GM12891 (cell line): ENCODE measurements around the gene FSCN2.

Experiments used
- DNase-seq: peaks from one replicate; pipeline ENCODE4 v3.0.0; 2011; ENCODE audit warnings: low spot score; ENCODE audit not compliant: insufficient read length
- FAIRE-seq: peaks from 2 replicates; lab custom pipeline; 2011; peaks lifted over from hg19 to GRCh38; lab: Jason Lieb, UNC
- PAX5 ChIP-seq: IDR thresholded peaks from 2 replicates; pipeline ENCODE4 v1.6.1; 2011; ENCODE audit warnings: low read length, moderate library complexity, mild to moderate bottlenecking; ENCODE audit not compliant: insufficient read depth, severe bottlenecking
- POLR2A ChIP-seq: IDR thresholded peaks from 2 replicates; pipeline ENCODE4 v1.6.1; 2011; ENCODE audit warnings: low read depth, low read length, control low read depth
- POLR2AphosphoS5 ChIP-seq: IDR thresholded peaks from 2 replicates; pipeline ENCODE4 v1.6.1; 2011; ENCODE audit warnings: low read depth, low read length, control low read depth
- POU2F2 ChIP-seq: IDR thresholded peaks from 2 replicates; pipeline ENCODE4 v1.6.1; 2011; ENCODE audit warnings: low read depth, mild to moderate bottlenecking, control low read depth, low read length, moderate library complexity
- SPI1 ChIP-seq: IDR thresholded peaks from 2 replicates; pipeline ENCODE4 v1.6.1; 2011; ENCODE audit warnings: low read depth, low read length, control low read depth
- TAF1 ChIP-seq: IDR thresholded peaks from 2 replicates; pipeline ENCODE4 v1.6.1; 2011; ENCODE audit warnings: low read depth, low read length, control low read depth

FSCN2 gene

GRCh38 chr17:81535007-81535328 is 6.8 kb downstream of the FSCN2 start:
- no peak for DNase-seq
- no peak for FAIRE-seq
- TF ChIP-seq POLR2A (peak; percentile 21; the same call in 1 of the 2 replicates), PAX5 (no peak), SPI1 (no peak), TAF1 (no peak), POU2F2 (no peak), POLR2AphosphoS5 (no peak)

DNA sequence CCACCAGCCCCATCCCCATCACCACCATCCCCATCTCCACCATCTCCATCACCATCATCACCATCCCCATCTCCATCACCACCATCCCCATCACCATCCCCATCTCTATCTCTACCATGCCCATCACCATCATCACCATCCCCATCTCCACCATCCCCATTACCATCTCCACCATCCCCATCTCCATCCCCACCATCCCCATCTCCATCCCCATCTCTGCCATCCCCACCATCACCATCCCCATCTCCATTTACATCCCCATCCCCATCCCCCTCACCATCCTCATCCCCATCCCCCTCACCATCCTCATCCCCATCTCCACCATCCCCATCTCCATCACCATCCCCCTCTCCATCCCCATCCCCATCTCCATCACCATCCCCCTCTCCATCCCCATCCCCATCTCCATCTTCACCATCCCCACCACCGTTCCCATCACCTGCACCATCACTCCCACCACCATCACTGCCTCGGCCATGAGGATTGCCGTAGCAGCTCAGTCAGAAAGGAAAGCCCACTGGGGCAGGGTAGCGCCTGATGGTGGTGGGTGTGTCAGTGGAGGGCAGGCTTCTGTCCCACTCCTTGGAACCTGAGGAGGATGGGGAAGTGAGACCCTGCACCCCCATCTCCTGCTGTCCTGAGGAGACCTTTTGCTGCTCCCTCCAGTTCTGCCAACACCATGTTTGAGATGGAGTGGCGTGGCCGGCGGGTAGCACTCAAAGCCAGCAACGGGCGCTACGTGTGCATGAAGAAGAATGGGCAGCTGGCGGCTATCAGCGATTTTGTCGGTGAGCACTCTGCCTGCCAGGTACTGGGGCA is 7.5 kb downstream of the FSCN2 start:
- no peak for FAIRE-seq
- no peak for TF ChIP-seq POU2F2
- no peak for TF ChIP-seq POLR2A
- no peak for TF ChIP-seq SPI1
- TF ChIP-seq PAX5, result no peak
- TF ChIP-seq TAF1, result no peak
- no peak for TF ChIP-seq POLR2AphosphoS5
- no peak for DNase-seq

DNA sequence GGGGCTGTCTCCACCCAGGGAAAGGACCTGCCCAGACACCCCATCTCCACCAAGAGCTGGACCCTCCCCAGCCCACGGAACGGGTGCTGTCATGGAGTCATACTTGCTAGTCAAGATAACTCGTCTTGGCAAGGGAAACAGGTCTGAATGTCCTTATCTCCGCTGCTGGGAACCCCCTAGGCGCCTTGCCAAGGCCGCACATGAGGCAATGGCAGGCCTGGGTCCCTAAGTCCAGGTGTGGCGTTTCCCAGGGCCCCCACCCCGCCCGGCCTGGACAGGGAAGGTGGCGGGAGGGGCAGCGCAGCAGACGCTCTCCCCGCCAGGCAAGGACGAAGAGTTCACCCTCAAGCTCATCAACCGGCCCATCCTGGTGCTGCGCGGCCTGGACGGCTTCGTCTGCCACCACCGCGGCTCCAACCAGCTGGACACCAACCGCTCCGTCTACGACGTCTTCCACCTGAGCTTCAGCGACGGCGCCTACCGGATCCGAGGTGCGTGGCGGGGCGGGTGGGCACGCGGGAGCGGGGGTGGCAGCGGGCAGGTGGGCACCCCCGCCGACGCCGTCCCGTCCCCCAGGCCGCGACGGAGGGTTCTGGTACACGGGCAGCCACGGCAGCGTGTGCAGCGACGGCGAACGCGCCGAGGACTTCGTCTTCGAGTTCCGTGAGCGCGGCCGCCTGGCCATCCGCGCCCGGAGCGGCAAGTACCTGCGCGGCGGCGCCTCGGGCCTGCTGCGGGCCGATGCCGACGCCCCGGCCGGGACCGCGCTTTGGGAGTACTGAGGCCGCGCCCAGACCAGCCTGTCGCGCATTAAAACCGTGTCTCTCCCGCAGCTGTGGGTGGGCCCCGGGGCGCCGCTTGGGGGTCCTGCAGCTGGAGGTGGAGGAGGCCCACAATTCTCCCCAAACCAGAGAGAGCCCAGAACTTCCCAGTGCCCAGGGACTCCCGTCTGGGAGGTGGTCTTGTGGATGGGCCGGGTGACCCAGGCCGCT is 8.4 kb downstream of the FSCN2 start:
- TF ChIP-seq SPI1, result no peak
- no peak for TF ChIP-seq POLR2AphosphoS5
- TF ChIP-seq TAF1, result no peak
- no peak for TF ChIP-seq POU2F2
- TF ChIP-seq PAX5, result no peak
- TF ChIP-seq POLR2A, result no peak

GRCh38 chr17:81537343-81537855 is 9.2 kb downstream of the FSCN2 start:
- no peak for DNase-seq
- FAIRE-seq, result peak; percentile 87
- no peak; the same call in 1 of the 2 replicates for TF ChIP-seq POU2F2
- TF ChIP-seq TAF1, result no peak
- TF ChIP-seq SPI1, result no peak
- TF ChIP-seq POLR2AphosphoS5, result peak; percentile 12; the same call in 1 of the 2 replicates
- TF ChIP-seq POLR2A, result no peak
- TF ChIP-seq PAX5, result peak; percentile 41

More for the DNA sequence above, 8.4 kb downstream of the FSCN2 start:
- DNase-seq (no peak), FAIRE-seq (no peak)

DNA sequence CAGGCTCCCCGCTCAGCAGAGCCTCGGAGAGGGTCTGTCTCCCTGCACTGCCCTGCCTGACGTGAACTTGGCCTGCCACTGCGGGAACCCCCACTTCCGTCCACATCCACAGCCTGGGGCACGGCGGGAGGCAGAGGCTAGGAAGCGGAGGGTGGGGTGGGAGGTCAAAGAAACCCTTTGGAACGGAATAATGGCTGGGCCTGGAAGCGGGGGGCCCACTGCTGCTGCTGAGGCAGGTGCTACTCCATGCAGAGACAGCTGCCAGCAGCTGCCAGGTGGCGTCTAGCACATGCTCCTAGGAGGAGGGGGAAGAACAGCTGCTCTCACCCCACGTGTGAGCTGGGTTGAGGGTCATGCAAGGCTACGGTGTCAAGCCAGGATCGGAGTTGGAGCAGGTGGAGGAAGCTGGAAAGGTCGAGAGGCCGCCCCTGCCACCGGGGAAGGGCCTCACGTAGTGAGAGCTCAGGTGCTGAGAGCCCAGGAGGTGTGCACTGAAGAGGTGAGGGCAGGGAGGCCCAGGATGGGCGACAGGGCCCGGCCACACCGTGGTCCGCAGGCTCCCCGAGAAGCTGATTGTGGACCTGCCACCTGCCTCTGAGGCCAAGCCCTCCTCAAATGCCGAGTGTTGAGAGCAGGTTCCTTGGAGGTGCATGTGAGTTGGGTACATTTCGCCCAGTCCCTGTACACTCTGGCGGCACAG is 9.8 kb downstream of the FSCN2 start:
- TF ChIP-seq POLR2AphosphoS5 (0 out of 2 replicates have a peak, but pooled peaks have one; percentile 7), PAX5 (no peak)
- FAIRE-seq, result no peak
- DNase-seq, result no peak

DNA sequence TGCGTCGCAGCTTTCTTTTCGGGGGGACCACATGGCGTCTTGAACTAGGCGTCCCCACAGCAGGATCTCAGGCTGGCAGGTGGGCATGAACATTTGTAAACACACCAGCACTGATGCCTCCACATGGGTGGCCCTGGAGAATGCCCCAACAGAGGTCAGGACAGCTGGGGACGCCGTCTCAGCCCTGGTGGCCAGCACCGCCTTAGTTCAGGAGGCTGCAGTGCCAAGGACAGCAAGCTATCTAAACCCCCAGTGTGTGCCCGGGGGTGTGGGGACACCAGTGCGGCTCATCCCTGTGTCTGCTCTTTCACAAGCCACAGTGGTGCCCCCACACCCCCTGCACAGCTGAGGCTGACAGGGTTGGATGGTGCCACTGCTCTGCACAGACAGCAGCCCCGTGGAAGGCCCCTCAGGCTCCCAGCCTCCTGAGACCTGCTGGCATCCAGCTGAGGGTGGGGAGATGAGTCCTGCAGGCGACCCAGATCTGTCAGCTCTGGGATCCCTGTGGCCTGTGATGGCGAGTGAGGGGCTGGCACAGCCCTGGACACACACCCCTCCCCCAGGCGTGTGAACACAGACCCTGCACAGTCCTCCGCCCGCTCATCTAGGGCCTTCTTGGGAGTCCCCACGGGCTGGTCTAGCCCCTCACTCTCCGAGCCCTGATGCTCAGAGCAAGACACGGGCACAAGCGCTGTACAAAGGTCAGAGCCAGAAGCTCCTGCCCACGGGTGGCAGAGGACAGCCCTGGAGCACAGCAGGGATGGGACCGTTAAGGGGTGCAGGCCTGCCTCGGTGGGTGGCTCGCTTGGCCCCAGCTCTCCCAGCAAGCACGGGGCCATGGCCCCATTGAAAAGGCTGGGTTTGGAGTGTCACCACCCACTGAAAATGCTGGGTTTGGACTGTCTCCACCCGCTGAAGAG is 10.7 kb downstream of the FSCN2 start:
- no peak for DNase-seq
- no peak for FAIRE-seq
- no peak; the same call in 1 of the 2 replicates for TF ChIP-seq POLR2AphosphoS5
- TF ChIP-seq POLR2A, result no peak
- no peak for TF ChIP-seq PAX5
- no peak for TF ChIP-seq TAF1
- no peak for TF ChIP-seq SPI1
- no peak for TF ChIP-seq POU2F2

GRCh38 chr17:81539571-81539900 is 11.4 kb downstream of the FSCN2 start:
- DNase-seq, result no peak
- no peak for FAIRE-seq
- no peak for TF ChIP-seq POLR2AphosphoS5
- no peak for TF ChIP-seq POU2F2
- no peak for TF ChIP-seq PAX5
- TF ChIP-seq TAF1, result no peak
- TF ChIP-seq SPI1, result no peak
- TF ChIP-seq POLR2A, result no peak
